GDM1 (cell line): ENCODE results near the gene ACADSB.

Experiments used
- DNase-seq: peaks from one replicate; lab custom pipeline; 2025; lab: John Stamatoyannopoulos, UW

Gene ACADSB

GRCh38 chr10:123100030-123100762 lies 91.4 kb downstream of the ACADSB start:
- no peak for DNase-seq

DNA sequence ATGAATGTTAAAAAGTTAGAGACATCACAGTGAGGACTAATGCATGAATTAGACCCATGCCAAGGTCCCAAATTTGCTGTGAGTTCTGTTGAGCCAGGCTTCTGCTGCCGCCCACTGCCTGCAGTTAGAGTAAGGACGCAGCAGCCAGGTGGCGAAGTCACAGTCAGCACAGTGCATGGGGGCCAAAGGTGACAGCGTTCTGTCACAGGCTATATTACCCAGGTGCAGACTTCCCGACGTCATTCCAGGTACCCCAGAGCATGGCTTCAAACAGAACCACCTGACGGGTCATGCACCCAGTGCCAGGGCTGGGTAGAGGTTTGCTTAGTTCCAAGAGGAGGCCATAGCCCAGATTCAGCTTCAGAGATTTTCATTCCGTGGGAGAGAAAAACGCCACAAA lies 93.1 kb downstream of the ACADSB start:
- DNase-seq, result no peak

DNA sequence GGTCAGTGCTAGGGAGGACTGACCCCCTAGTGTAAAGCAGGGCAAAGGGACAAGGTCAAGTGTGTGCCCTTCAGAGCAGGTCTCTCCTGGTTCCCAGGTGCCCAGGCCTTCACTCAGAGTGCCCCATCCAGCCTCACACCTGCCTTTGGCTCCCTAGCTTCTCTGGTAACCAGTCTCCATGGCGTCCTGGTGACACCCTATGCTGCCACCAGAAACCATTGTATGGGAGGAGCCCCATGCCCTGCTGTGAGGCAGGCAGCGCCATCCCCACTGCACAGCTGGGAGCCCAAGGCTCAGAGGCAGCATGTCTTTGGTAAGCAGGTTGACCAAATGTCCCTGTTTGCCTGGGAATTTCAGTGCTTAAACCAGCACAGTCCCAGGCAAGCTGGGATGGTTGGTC lies 93.9 kb downstream of the ACADSB start:
- no peak for DNase-seq

- DNase-seq, result no peak
These were observed 95.1 kb downstream of the ACADSB start for GRCh38 chr10:123103944-123104343.
